Smooth muscle cell of the brain vasculature (primary cell): Measurements from ENCODE around the gene FBXL2.
"Not testable (repeated sequence)": the region's sequence is repeated elsewhere in the genome, so short reads cannot be mapped to it uniquely, and the experiment has no call there.

Experiments used
- DNase-seq: peaks from one replicate; pipeline ENCODE4 v3.0.0-alpha.2; 2012; ENCODE audit warnings: low read depth, low spot score

The FBXL2 gene

GRCh38 chr3:33385423-33385822, 108.2 kb downstream of the FBXL2 start:
- DNase-seq: no peak

- DNase-seq: no peak
Observed at GRCh38 chr3:33386631-33387030, 109.4 kb downstream of the FBXL2 start.

- no peak for DNase-seq
Observed at GRCh38 chr3:33388374-33389100, 111.3 kb downstream of the FBXL2 start.

GRCh38 chr3:33389908-33390307, 112.7 kb downstream of the FBXL2 start:
- no peak for DNase-seq

GRCh38 chr3:33391255-33391995, 114.2 kb downstream of the FBXL2 start:
- no peak for DNase-seq

- DNase-seq: no peak
Observed at GRCh38 chr3:33392144-33392543, 114.9 kb downstream of the FBXL2 start.

GRCh38 chr3:33392703-33393125, 115.5 kb downstream of the FBXL2 start:
- peak; percentile 73 for DNase-seq

- DNase-seq: no peak
Observed at GRCh38 chr3:33394403-33395054, 117.3 kb downstream of the FBXL2 start.

- DNase-seq: no peak
Observed at GRCh38 chr3:33395900-33396299, 118.7 kb downstream of the FBXL2 start.

- DNase-seq: no peak
Observed at GRCh38 chr3:33398410-33398809, 121.2 kb downstream of the FBXL2 start.

- DNase-seq: peak; percentile 39
Observed at GRCh38 chr3:33401781-33402180, 124.5 kb downstream of the FBXL2 start.

- no peak for DNase-seq
Observed at GRCh38 chr3:33402936-33403335, 125.7 kb downstream of the FBXL2 start.

- DNase-seq: no peak
Observed at GRCh38 chr3:33403756-33404155, 126.5 kb downstream of the FBXL2 start.

- not testable (repeated sequence) for DNase-seq
Observed at GRCh38 chr3:33410816-33411215, 133.6 kb downstream of the FBXL2 start.

- DNase-seq: no peak
Observed at GRCh38 chr3:33417066-33417673, 139.9 kb downstream of the FBXL2 start.

- no peak for DNase-seq
Observed at GRCh38 chr3:33419948-33420347, 142.7 kb downstream of the FBXL2 start.

- no peak for DNase-seq
Observed at GRCh38 chr3:33420966-33421365, 143.7 kb downstream of the FBXL2 start.

- no peak for DNase-seq
Observed at GRCh38 chr3:33424606-33425452, 147.6 kb downstream of the FBXL2 start.

- no peak for DNase-seq
Observed at GRCh38 chr3:33425453-33425852, 148.2 kb downstream of the FBXL2 start.

- DNase-seq: no peak
Observed at GRCh38 chr3:33426068-33426467, 148.8 kb downstream of the FBXL2 start.

- DNase-seq: no peak
Observed at GRCh38 chr3:33426630-33427317, 149.5 kb downstream of the FBXL2 start.
